Measurements from ENCODE around the gene ZEB1.

The ZEB1 gene

DNA sequence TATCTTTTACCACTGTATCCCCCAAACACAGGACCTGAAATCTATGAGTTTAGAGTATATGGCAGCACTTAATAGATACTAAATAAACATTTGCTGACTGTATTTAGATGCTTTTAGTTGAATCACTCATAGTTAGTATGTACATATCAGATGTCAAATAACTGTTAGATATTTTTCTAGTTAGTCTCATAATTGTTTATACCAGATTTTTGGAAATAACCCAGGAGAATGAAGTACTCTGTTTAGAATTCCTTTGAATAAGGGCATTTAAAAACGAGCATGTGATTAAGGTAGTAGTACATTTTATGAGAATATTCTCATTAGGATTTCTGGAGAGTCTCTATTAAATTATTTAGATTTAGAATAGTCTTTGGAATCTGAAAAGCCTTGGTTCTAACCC is 22.3 kb upstream of the ZEB1 start:
- no peak overlapping the region for H4K8ac ChIP-seq (ENCODE audit: low read depth, low read length)
- no peaks in the 10 kb centered on the region for H3K4me1 ChIP-seq (ENCODE audit: control insufficient read depth in 2 of 2, insufficient read depth in 1 of 2, low read depth in 1 of 2, low read length in 2 of 2)
- DNase-seq (ENCODE audit: low spot score) = no peak
- no peak overlapping the region for H3K4ac ChIP-seq (ENCODE audit: low read length)
- H2AFZ ChIP-seq (ENCODE audit: low read length) = no peak overlapping the region
- no peak overlapping the region for H2AK5ac ChIP-seq (ENCODE audit: low read depth, low read length)
- no peak overlapping the region for H2BK120ac ChIP-seq (ENCODE audit: low read depth, low read length)
- no peak overlapping the region for H2BK5ac ChIP-seq (ENCODE audit: low read length)
- H2BK15ac ChIP-seq (ENCODE audit: low read length) = no peak overlapping the region
- H3K18ac ChIP-seq (ENCODE audit: low read length) = no peak overlapping the region
- H3K4me2 ChIP-seq (ENCODE audit: insufficient read depth, low read length, poor library complexity, severe bottlenecking) = no peak overlapping the region
- H3K36me3 ChIP-seq (replicated peaks in 1 of 2; ENCODE audit: control insufficient read depth in 2 of 2, insufficient read depth in 2 of 2, low read length in 2 of 2) = no peaks in the 10 kb centered on the region
- H2BK12ac ChIP-seq (ENCODE audit: low read length) = no peak overlapping the region
- no peak overlapping the region for H3K9ac ChIP-seq (ENCODE audit: low read depth, low read length, poor library complexity)
- H3K14ac ChIP-seq (ENCODE audit: low read length) = no peak overlapping the region
- no peaks in the 10 kb centered on the region for H3K79me1 ChIP-seq (ENCODE audit: low read depth, low read length)
- no peaks in the 10 kb centered on the region for H3K27me3 ChIP-seq (ENCODE audit: control insufficient read depth in 3 of 3, insufficient read depth in 3 of 3, low read depth in 1 of 3, low read length in 3 of 3)
- H3K9me3 ChIP-seq (replicated peaks in 1 of 2; ENCODE audit: control insufficient read depth in 2 of 2, insufficient read depth in 1 of 2, low read depth in 1 of 2, low read length in 2 of 2) = no peaks in the 10 kb centered on the region
- H3K23ac ChIP-seq (ENCODE audit: low read depth, low read length, poor library complexity) = no peak overlapping the region
- no CpG with 5 or more reads among the region's 1 CpG for WGBS, 2 donors (ENCODE audit: extremely low coverage in 2 of 2, insufficient read length in 2 of 2, insufficient replicate concordance in 1 of 2)
- no peak overlapping the region for H3K4me3 ChIP-seq (ENCODE audit: low read length in 2 of 2)
- H4K91ac ChIP-seq (ENCODE audit: low read depth, low read length, poor library complexity) = no peak overlapping the region
- no peak overlapping the region for H3K27ac ChIP-seq (replicated peaks; ENCODE audit: low read length)

DNA sequence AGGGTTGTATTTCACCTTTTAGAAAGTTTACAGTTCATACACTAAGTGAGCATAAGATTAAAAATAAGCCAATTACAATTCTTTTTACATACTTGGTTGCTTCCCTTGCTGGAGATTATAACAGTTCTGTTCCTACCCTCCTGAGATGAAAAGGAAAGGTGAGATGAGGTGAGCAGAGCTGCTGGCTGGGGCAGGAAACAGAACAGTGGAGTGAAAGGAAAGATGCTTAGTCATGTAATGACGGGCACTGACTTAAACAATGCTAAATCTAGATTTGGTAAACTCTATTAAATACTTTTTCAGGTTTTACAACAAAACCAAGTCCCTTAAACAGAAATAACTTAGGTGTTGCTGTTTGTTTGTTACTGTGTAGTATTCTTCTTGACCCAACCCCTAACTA is 19.9 kb upstream of the ZEB1 start:
- no peak for DNase-seq (ENCODE audit: low spot score)
- no peak overlapping the region for H4K91ac ChIP-seq (ENCODE audit: low read depth, low read length, poor library complexity)
- no peak overlapping the region for H2BK5ac ChIP-seq (ENCODE audit: low read length)
- H3K36me3 ChIP-seq (replicated peaks in 1 of 2; ENCODE audit: control insufficient read depth in 2 of 2, insufficient read depth in 2 of 2, low read length in 2 of 2) = no peaks in the 10 kb centered on the region
- H2BK120ac ChIP-seq (ENCODE audit: low read depth, low read length) = no peak overlapping the region
- H4K8ac ChIP-seq (ENCODE audit: low read depth, low read length) = no peak overlapping the region
- no peak overlapping the region for H3K23ac ChIP-seq (ENCODE audit: low read depth, low read length, poor library complexity)
- H3K27ac ChIP-seq (replicated peaks; ENCODE audit: low read length) = no peak overlapping the region
- H3K9ac ChIP-seq (ENCODE audit: low read depth, low read length, poor library complexity) = no peak overlapping the region
- no peaks in the 10 kb centered on the region for H3K4me1 ChIP-seq (ENCODE audit: control insufficient read depth in 2 of 2, insufficient read depth in 1 of 2, low read depth in 1 of 2, low read length in 2 of 2)
- no peak overlapping the region for H3K4me2 ChIP-seq (ENCODE audit: insufficient read depth, low read length, poor library complexity, severe bottlenecking)
- H2AK5ac ChIP-seq (ENCODE audit: low read depth, low read length) = no peak overlapping the region
- H3K79me1 ChIP-seq (ENCODE audit: low read depth, low read length) = no peaks in the 10 kb centered on the region
- H2BK15ac ChIP-seq (ENCODE audit: low read length) = no peak overlapping the region
- H3K4me3 ChIP-seq (ENCODE audit: low read length in 2 of 2) = no peak overlapping the region
- no CpG with 5 or more reads among the region's 1 CpG for WGBS, 2 donors (ENCODE audit: extremely low coverage in 2 of 2, insufficient read length in 2 of 2, insufficient replicate concordance in 1 of 2)
- H3K14ac ChIP-seq (ENCODE audit: low read length) = no peak overlapping the region
- H3K27me3 ChIP-seq (ENCODE audit: control insufficient read depth in 3 of 3, insufficient read depth in 3 of 3, low read depth in 1 of 3, low read length in 3 of 3) = no peaks in the 10 kb centered on the region
- no peaks in the 10 kb centered on the region for H3K9me3 ChIP-seq (replicated peaks in 1 of 2; ENCODE audit: control insufficient read depth in 2 of 2, insufficient read depth in 1 of 2, low read depth in 1 of 2, low read length in 2 of 2)
- no peak overlapping the region for H3K4ac ChIP-seq (ENCODE audit: low read length)
- H3K18ac ChIP-seq (ENCODE audit: low read length) = no peak overlapping the region
- H2BK12ac ChIP-seq (ENCODE audit: low read length) = no peak overlapping the region
- H2AFZ ChIP-seq (ENCODE audit: low read length) = no peak overlapping the region

DNA sequence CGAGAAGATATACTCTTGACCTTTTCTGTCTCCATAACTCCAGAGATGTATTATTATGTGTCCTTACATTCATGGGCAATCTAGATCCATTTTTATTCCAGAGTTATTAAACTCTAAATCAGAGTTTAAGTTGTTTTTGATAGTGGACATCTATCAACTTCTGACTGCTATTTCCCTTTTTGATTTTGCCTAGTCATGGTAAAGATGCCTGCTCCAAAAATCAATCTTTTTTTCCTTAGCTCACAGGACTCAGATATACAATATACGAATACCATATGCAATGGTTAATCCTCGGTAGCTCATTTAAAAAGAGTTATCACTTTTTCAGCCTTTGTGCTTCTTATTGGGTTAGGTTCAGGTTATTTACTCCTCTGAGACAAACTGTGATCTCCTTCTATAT is 15.8 kb upstream of the ZEB1 start:
- H3K79me1 ChIP-seq (ENCODE audit: low read depth, low read length) = no peaks in the 10 kb centered on the region
- no peaks in the 10 kb centered on the region for H3K36me3 ChIP-seq (replicated peaks in 1 of 2; ENCODE audit: control insufficient read depth in 2 of 2, insufficient read depth in 2 of 2, low read length in 2 of 2)
- no peaks in the 10 kb centered on the region for H3K27me3 ChIP-seq (ENCODE audit: control insufficient read depth in 3 of 3, insufficient read depth in 3 of 3, low read depth in 1 of 3, low read length in 3 of 3)
- no peaks in the 10 kb centered on the region for H3K9me3 ChIP-seq (replicated peaks in 1 of 2; ENCODE audit: control insufficient read depth in 2 of 2, insufficient read depth in 1 of 2, low read depth in 1 of 2, low read length in 2 of 2)
- no peak overlapping the region for H3K18ac ChIP-seq (ENCODE audit: low read length)
- no peak overlapping the region for H2BK15ac ChIP-seq (ENCODE audit: low read length)
- H3K9ac ChIP-seq (ENCODE audit: low read depth, low read length, poor library complexity) = no peak overlapping the region
- no peak overlapping the region for H3K27ac ChIP-seq (replicated peaks; ENCODE audit: low read length)
- no peak overlapping the region for H3K4me3 ChIP-seq (ENCODE audit: low read length in 2 of 2)
- no peak overlapping the region for H2AFZ ChIP-seq (ENCODE audit: low read length)
- no peak overlapping the region for H2BK12ac ChIP-seq (ENCODE audit: low read length)
- no CpG with 5 or more reads among the region's 3 CpGs for WGBS, 2 donors (ENCODE audit: extremely low coverage in 2 of 2, insufficient read length in 2 of 2, insufficient replicate concordance in 1 of 2)
- no peak overlapping the region for H3K23ac ChIP-seq (ENCODE audit: low read depth, low read length, poor library complexity)
- no peak overlapping the region for H3K4ac ChIP-seq (ENCODE audit: low read length)
- no peak overlapping the region for H2AK5ac ChIP-seq (ENCODE audit: low read depth, low read length)
- H2BK120ac ChIP-seq (ENCODE audit: low read depth, low read length) = no peak overlapping the region
- no peak overlapping the region for H4K91ac ChIP-seq (ENCODE audit: low read depth, low read length, poor library complexity)
- no peak for DNase-seq (ENCODE audit: low spot score)
- no peak overlapping the region for H4K8ac ChIP-seq (ENCODE audit: low read depth, low read length)
- no peak overlapping the region for H3K4me2 ChIP-seq (ENCODE audit: insufficient read depth, low read length, poor library complexity, severe bottlenecking)
- H3K14ac ChIP-seq (ENCODE audit: low read length) = no peak overlapping the region
- H2BK5ac ChIP-seq (ENCODE audit: low read length) = no peak overlapping the region
- H3K4me1 ChIP-seq (ENCODE audit: control insufficient read depth in 2 of 2, insufficient read depth in 1 of 2, low read depth in 1 of 2, low read length in 2 of 2) = no peaks in the 10 kb centered on the region

DNA sequence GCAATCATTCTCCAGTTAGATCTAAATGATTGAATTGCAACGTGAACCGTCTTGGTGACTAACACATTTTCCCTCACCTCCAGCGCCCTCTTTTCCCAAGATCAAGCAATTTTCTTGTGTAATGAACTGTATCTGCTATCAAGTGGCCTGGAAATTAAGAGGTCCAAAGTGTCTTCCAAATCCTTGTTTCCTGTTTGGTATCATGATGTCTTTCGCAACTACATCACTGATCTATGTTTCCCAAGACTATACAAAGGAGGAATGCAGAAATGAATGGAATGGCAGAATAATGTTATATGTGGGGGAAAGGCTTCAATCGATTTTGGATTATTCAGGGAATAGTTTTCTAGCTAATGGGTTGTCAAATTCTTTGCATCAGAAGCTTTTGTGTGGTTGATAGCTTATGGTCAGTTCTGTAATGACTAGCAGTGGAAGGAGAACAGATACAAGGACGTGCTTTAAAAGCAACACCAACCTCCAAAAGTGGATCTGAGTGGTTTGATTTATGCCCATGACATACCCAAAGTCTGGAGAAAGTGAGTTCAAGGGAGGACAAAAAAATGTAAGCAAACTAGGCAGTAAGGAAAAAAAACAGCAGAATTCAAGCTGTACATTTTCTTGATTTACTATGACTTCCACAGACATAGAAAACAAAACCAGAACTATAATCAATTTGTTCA is 14.6 kb upstream of the ZEB1 start:
- H2AK5ac ChIP-seq (ENCODE audit: low read depth, low read length) = no peak overlapping the region
- no peak overlapping the region for H2BK120ac ChIP-seq (ENCODE audit: low read depth, low read length)
- no peak for DNase-seq (ENCODE audit: low spot score)

More for the DNA sequence above, 14.6 kb upstream of the ZEB1 start:
- Histone ChIP-seq H3K4me1 (ENCODE audit: control insufficient read depth in 2 of 2, insufficient read depth in 1 of 2, low read depth in 1 of 2, low read length in 2 of 2) (no peaks in the 10 kb centered on the region), H3K23ac (ENCODE audit: low read depth, low read length, poor library complexity) (no peak overlapping the region), H3K27ac (replicated peaks; ENCODE audit: low read length) (no peak overlapping the region), H2BK5ac (ENCODE audit: low read length) (no peak overlapping the region), H2BK15ac (ENCODE audit: low read length) (no peak overlapping the region), H2BK12ac (ENCODE audit: low read length) (no peak overlapping the region), H2AFZ (ENCODE audit: low read length) (no peak overlapping the region), H4K8ac (ENCODE audit: low read depth, low read length) (no peak overlapping the region), H3K14ac (ENCODE audit: low read length) (no peak overlapping the region), H3K4me3 (ENCODE audit: low read length in 2 of 2) (no peak overlapping the region), H3K27me3 (ENCODE audit: control insufficient read depth in 3 of 3, insufficient read depth in 3 of 3, low read depth in 1 of 3, low read length in 3 of 3) (no peaks in the 10 kb centered on the region), H3K9ac (ENCODE audit: low read depth, low read length, poor library complexity) (no peak overlapping the region), H3K4me2 (ENCODE audit: insufficient read depth, low read length, poor library complexity, severe bottlenecking) (no peak overlapping the region), H3K4ac (ENCODE audit: low read length) (no peak overlapping the region), H4K91ac (ENCODE audit: low read depth, low read length, poor library complexity) (no peak overlapping the region), H3K36me3 (replicated peaks in 1 of 2; ENCODE audit: control insufficient read depth in 2 of 2, insufficient read depth in 2 of 2, low read length in 2 of 2) (no peaks in the 10 kb centered on the region), H3K79me1 (ENCODE audit: low read depth, low read length) (no peaks in the 10 kb centered on the region), H3K9me3 (replicated peaks in 1 of 2; ENCODE audit: control insufficient read depth in 2 of 2, insufficient read depth in 1 of 2, low read depth in 1 of 2, low read length in 2 of 2) (no peaks in the 10 kb centered on the region), H3K18ac (ENCODE audit: low read length) (no peak overlapping the region)
- no CpG with 5 or more reads among the region's 6 CpGs for WGBS, 2 donors (ENCODE audit: extremely low coverage in 2 of 2, insufficient read length in 2 of 2, insufficient replicate concordance in 1 of 2)
